Thyroid gland (tissue), 4 donors: Measurements from ENCODE around the gene APLF.

Experiments used
- CTCF ChIP-seq, 6 experiments: fragments of 200-600 bp in 3 of 6; fragments of 450-650 bp in 3 of 6; sonication (generic) in 3 of 6; IDR thresholded peaks; one replicate each; pipeline ENCODE4 v1.5.1; 2016 to 2019; ENCODE audit warnings: antibody characterized with exemption in 6 of 6, mild to moderate bottlenecking in 2 of 6, inconsistent platforms in 1 of 6, moderate library complexity in 1 of 6
- POLR2A ChIP-seq, 2 donors: fragments of 450-650 bp; IDR thresholded peaks; one replicate each; pipeline ENCODE4 v1.6.1; 2017; ENCODE audit warnings: antibody characterized with exemption in 2 of 2, mild to moderate bottlenecking in 2 of 2, moderate library complexity in 1 of 2

- TF ChIP-seq CTCF (IDR thresholded peaks at IDR 0.05) (no peak), POLR2A (IDR thresholded peaks at IDR 0.05) (no peak)
Measured at GRCh38 chr2:68448671-68449653, 18.4 kb upstream of the APLF start.
